A673 (cell line): ENCODE data around the gene MAN1B1. TPM values are rescaled to one million over a fixed set of nuclear protein-coding genes. Genes with fewer than 3 reads are reported as not detected.

ENCODE experiments used
- BruUV-seq: library from RNA; stranded (reverse); fragments of 400-500 nt; replicated peaks from 2 replicates; lab custom pipeline; 2021; lab: Mats Ljungman, UMichigan
- CTCF ChIA-PET: fragments of 300-600 bp; sonication (Branson Sonifier 250); formaldehyde crosslinking; loops from one replicate; lab custom pipeline; 2022; ENCODE audit warnings: antibody characterized with exemption; lab: Charles Lee
- POLR2A ChIA-PET: fragments of 300-600 bp; sonication (Branson Sonifier 250); formaldehyde crosslinking; loops from one replicate; lab custom pipeline; 2022; ENCODE audit warnings: antibody characterized with exemption; ENCODE audit not compliant: low non-redundant PET; lab: Charles Lee
- DNase-seq: peaks from one replicate; pipeline ENCODE4 v3.0.0-alpha.2; 2015; ENCODE audit warnings: low spot score
- H3K27ac ChIP-seq: fragments of 200-600 bp; sonication (generic); 2 replicates; pipeline ENCODE4 v1.5.1; 2016; ENCODE audit warnings: mixed run types, low read depth, mild to moderate bottlenecking, mixed read lengths, antibody characterized with exemption, low read length; ENCODE audit not compliant: poor library complexity, severe bottlenecking
- H3K27me3 ChIP-seq: fragments of 200-600 bp; sonication (generic); replicated peaks from 2 replicates; pipeline ENCODE4 v1.6.1; 2017; ENCODE audit warnings: mixed run types, low read depth, mild to moderate bottlenecking, mixed read lengths, antibody characterized with exemption, low read length; ENCODE audit not compliant: insufficient read depth, poor library complexity
- H3K36me3 ChIP-seq: fragments of 200-600 bp; sonication (generic); 2 replicates; pipeline ENCODE4 v1.6.1; 2016; ENCODE audit warnings: mixed run types, mild to moderate bottlenecking, mixed read lengths, antibody characterized with exemption, low read length; ENCODE audit not compliant: insufficient read depth, poor library complexity, severe bottlenecking
- H3K4me1 ChIP-seq: fragments of 200-600 bp; sonication (generic); 2 replicates; pipeline ENCODE4 v1.6.1; 2017; ENCODE audit warnings: mixed run types, mild to moderate bottlenecking, mixed read lengths, antibody characterized with exemption, low read length; ENCODE audit not compliant: insufficient read depth, poor library complexity, severe bottlenecking
- H3K4me3 ChIP-seq: fragments of 200-600 bp; sonication (generic); 2 replicates; pipeline ENCODE4 v1.5.1; 2016; ENCODE audit warnings: low read depth, mixed run types, mild to moderate bottlenecking, mixed read lengths, low read length; ENCODE audit not compliant: poor library complexity, severe bottlenecking
- H3K9me3 ChIP-seq: fragments of 200-600 bp; sonication (generic); 2 replicates; pipeline ENCODE4 v1.6.1; 2016; ENCODE audit warnings: mixed run types, low read depth, mild to moderate bottlenecking, mixed read lengths, antibody characterized with exemption, low read length; ENCODE audit not compliant: poor library complexity, severe bottlenecking
- CTCF ChIP-seq: fragments of 300-800, 200-600 bp; sonication (generic); conservative IDR thresholded peaks from 2 replicates; pipeline ENCODE4 v1.5.1; 2017; ENCODE audit warnings: low read depth, mild to moderate bottlenecking, antibody characterized with exemption, low read length, moderate library complexity, mixed read lengths
- EZH2 ChIP-seq: fragments of 200-600 bp; sonication (generic); IDR thresholded peaks from 2 replicates; pipeline ENCODE4 v1.6.1; 2017; ENCODE audit warnings: borderline replicate concordance, low read depth, mild to moderate bottlenecking, mixed read lengths, antibody characterized with exemption, low read length; ENCODE audit not compliant: poor library complexity, severe bottlenecking
- intact Hi-C: fragments of 100-400 bp; cut with micrococcal nuclease; formaldehyde crosslinking; loops from one replicate; pipeline ENCODE4 v1.10.0; 2022; ENCODE audit not compliant: unreplicated experiment
- total RNA-seq: library from RNA; stranded (reverse); gene quantifications from 2 replicates; pipeline ENCODE4 v1.2.3, GENCODE V29; 2021

The MAN1B1 gene
- total RNA-seq, 1 experiment from 2014 or later, result 48.6 TPM

GRCh38 chr9:137048655-137049543 lies 37.9 kb upstream of the MAN1B1 start:
- peak; percentile 49 for DNase-seq
- intact Hi-C loops, result loop anchor here (5.0 kb wide), 2 partner anchors 68 to 188 kb away; no protein-coding TSS in a partner anchor
- H3K27me3 ChIP-seq, result peaks cover 11% of the 10 kb centered on the region
- TF ChIP-seq EZH2 (no peak), CTCF (no peak)
- H3K36me3 ChIP-seq, result no peaks in the 10 kb centered on the region
- peaks cover 14% of the 10 kb centered on the region for H3K4me1 ChIP-seq
- H3K27ac ChIP-seq, result no peak overlapping the region
- no TSS peak for BruUV-seq
- POLR2A ChIA-PET, result no interaction called here
- CTCF ChIA-PET, result interaction anchor here (0.5 to 2.2 kb wide), 9 partner anchors 13 to 283 kb away, joined by 3 to 11 read pairs (median 3); no protein-coding TSS in a partner anchor
- no peak overlapping the region for H3K4me3 ChIP-seq
- H3K9me3 ChIP-seq, result no peaks in the 10 kb centered on the region

- Histone ChIP-seq H3K27me3 (peaks cover 11% of the 10 kb centered on the region), H3K27ac (no peak overlapping the region), H3K4me1 (peaks cover 6% of the 10 kb centered on the region), H3K36me3 (no peaks in the 10 kb centered on the region), H3K9me3 (no peaks in the 10 kb centered on the region), H3K4me3 (no peak overlapping the region)
- no peak for TF ChIP-seq EZH2
- peak; percentile 76 for TF ChIP-seq CTCF
- DNase-seq, result peak; percentile 78
- intact Hi-C loops, result loop anchor here (5.0 kb wide), 2 partner anchors 68 to 188 kb away; no protein-coding TSS in a partner anchor
- CTCF ChIA-PET, result interaction anchor here (0.5 to 2.2 kb wide), 7 partner anchors 14 to 356 kb away, joined by 3 to 11 read pairs (median 3); no protein-coding TSS in a partner anchor
- BruUV-seq, result no TSS peak
- POLR2A ChIA-PET, result no interaction called here
Measured at GRCh38 chr9:137049544-137050449, 37.0 kb upstream of the MAN1B1 start.

- Histone ChIP-seq H3K27ac (no peak overlapping the region), H3K4me3 (no peak overlapping the region), H3K9me3 (no peaks in the 10 kb centered on the region), H3K27me3 (peaks cover 11% of the 10 kb centered on the region), H3K36me3 (no peaks in the 10 kb centered on the region), H3K4me1 (peaks cover 4% of the 10 kb centered on the region)
- TF ChIP-seq CTCF (no peak), EZH2 (no peak)
- intact Hi-C loops, result no loop called here
- CTCF ChIA-PET, result interaction anchor here (0.7 kb wide), 1 partner anchor 26 kb away, joined by 3 read pairs; no protein-coding TSS in a partner anchor
- BruUV-seq, result no TSS peak
- no peak for DNase-seq
- POLR2A ChIA-PET, result no interaction called here
Measured at GRCh38 chr9:137050570-137050969, 36.2 kb upstream of the MAN1B1 start.
